ENCODE results near the gene NPB.
A peak's percentile ranks its signal among the peaks of the same experiment; 100 is the strongest.

The NPB gene

DNA sequence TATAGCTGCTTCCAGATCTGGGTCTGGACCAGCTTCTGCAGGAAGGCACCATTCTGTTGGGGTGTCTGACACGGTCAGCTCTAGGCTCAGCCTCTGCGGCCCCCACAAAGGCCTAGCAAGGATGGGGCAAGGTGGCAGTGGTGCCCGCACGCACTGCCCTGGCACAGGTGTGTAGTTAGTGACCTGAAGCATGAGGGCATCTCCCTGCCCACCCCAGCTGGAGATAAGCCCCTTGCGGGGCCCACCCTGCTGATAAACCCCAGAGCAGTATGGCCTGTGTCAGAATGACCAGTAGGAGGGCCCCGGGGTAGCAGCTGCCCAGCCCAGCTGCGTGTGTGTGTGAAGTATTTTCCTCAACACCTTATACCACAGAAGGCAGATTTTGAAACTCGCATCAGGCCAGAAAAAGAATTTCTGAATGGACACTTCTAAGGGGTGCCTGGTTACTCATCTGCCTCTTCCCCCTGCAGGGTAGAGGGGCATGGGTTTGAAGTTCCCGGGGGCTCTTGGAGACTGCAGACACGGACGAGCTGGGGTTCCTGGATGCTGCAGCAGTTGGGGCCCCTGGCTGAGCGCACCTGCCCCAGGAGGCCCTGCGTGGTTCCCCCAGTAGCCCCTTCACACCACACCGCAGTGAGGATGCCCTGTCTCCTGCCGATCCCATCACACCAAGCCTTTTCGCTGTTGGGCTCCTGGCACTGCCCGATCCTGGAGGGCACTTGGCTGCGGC, 35.4 kb upstream of the NPB start:
- ATAC-seq (peak; percentile 1), DNase-seq (no peak)
- H3K27ac Mint-ChIP-seq: peak overlapping the region; percentile 81
- no peaks in the 10 kb centered on the region for H3K27me3 Mint-ChIP-seq
- H3K4me3 Mint-ChIP-seq: peak overlapping the region; percentile 36
- peaks cover 38% of the 10 kb centered on the region for H3K36me3 Mint-ChIP-seq (ENCODE audit: low read depth)
- H3K4me1 Mint-ChIP-seq: peaks cover 54% of the 10 kb centered on the region
- no peaks in the 10 kb centered on the region for H3K9me3 Mint-ChIP-seq

DNA sequence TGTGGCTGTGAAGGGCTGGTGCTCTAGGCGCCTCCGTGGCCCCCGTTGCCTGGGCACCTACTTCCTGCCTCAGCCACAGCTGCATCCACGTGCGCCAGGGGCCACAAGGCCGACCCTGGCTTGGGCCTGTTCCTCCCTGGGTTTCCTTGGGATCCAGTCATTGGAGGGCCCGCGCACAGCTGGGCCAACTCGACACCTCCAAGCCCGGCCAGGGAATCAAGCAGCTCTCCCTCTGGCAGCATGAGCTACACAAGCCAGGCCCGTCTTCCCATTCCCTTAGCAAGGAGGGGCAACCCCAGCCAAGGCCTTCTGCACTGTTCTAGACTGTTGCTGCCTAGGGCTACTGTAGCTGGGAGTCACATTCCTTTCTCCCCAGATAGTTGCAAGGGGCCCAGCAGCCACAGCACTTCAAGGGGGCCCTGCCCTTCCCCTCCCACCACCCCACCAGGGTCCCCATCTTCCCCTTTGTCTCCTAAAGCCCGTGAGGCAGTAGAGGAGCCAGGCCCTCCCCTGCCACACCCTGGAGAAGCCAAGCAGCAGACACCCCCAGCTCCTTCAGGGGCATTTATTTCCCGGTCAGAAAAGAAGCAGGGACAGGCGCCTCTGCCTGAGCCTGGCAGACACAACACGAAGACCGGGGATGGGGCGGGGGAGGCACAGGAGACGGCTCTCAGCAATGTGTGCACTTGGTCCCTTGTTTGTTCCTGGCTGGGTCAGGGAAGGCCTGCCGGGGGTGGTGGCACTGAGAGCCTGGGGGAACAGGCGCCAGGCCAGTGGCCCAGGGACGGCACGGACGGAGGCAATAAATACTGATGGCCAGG, 34.7 kb upstream of the NPB start:
- H3K4me3 Mint-ChIP-seq: peak overlapping the region; percentile 36
- H3K9me3 Mint-ChIP-seq: no peaks in the 10 kb centered on the region
- ATAC-seq: peak; percentile 1
- peak overlapping the region; percentile 81 for H3K27ac Mint-ChIP-seq
- peaks cover 37% of the 10 kb centered on the region for H3K36me3 Mint-ChIP-seq (ENCODE audit: low read depth)
- peak; percentile 42 for DNase-seq
- peaks cover 57% of the 10 kb centered on the region for H3K4me1 Mint-ChIP-seq
- H3K27me3 Mint-ChIP-seq: no peaks in the 10 kb centered on the region

DNA sequence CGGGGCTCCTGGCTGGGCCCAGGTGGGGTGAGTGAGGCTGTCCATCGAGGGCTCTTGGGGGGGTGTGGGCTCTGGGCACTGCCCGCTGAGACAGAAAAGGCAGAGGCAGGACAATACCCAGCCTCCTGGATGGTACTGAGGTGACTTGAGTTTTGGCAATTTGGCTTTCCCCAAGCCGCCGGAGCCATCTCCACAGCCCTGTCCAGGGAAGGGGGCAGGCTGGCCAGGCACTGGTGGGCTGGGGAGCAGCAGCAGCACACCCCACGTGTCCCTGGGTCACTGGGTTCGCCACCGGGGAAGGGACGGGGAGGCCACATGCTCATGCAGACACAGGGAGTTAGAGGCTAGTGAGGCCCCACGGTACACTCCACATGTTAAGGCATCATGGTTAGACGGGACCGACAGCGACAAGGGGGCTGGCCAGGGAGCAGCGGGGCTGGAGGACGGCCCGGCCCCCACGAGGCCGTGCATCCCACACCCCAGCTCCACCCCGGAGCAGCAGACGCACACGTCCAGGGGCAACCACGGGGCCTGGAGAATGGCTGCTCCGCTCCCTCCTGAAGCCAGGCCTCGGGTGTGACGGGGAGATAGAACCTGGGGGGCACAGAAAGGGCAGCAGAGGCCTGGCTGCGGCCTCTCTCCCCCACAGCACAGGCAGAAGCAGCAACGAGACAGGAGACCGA, 33.9 kb upstream of the NPB start:
- Mint-ChIP-seq H3K9me3 (no peaks in the 10 kb centered on the region), H3K4me1 (peaks cover 58% of the 10 kb centered on the region), H3K27me3 (no peaks in the 10 kb centered on the region), H3K4me3 (peak overlapping the region; percentile 17), H3K36me3 (ENCODE audit: low read depth) (peaks cover 32% of the 10 kb centered on the region), H3K27ac (peak overlapping the region; percentile 81)
- DNase-seq (peak; percentile 24), ATAC-seq (no peak)

DNA sequence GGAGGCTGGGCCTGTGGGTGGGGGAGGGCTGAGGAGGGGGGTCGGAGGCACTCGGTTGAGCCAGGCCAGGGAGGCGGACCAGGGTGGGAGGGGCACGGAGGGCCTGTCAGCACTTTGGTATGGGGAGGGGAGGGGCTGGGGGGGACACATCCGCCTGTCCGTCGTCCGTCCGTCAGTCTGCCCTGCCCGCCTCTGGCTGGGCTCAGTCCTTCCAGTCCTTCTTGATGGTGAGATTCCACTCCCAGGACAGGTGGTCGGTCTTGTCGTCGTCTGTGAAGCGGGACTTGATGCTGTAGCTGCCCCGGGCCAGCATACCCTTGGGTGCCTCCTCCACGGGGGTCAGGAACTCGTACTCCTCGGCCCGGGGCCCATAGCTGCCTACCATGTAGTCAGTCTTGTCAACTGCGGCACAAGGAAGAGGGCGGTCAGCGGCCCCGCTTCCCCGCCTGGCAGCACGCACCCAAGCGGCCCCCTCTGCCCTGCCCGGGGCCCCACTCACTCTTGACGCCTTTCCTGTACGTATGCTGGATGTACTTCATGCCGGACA, 33.3 kb upstream of the NPB start:
- ATAC-seq (no peak), DNase-seq (no peak)
- H3K4me1 Mint-ChIP-seq: peaks cover 56% of the 10 kb centered on the region
- H3K9me3 Mint-ChIP-seq: no peaks in the 10 kb centered on the region
- peak overlapping the region; percentile 93 for H3K27ac Mint-ChIP-seq
- no peaks in the 10 kb centered on the region for H3K27me3 Mint-ChIP-seq
- peaks cover 25% of the 10 kb centered on the region for H3K36me3 Mint-ChIP-seq (ENCODE audit: low read depth)
- peak overlapping the region; percentile 89 for H3K4me3 Mint-ChIP-seq

DNA sequence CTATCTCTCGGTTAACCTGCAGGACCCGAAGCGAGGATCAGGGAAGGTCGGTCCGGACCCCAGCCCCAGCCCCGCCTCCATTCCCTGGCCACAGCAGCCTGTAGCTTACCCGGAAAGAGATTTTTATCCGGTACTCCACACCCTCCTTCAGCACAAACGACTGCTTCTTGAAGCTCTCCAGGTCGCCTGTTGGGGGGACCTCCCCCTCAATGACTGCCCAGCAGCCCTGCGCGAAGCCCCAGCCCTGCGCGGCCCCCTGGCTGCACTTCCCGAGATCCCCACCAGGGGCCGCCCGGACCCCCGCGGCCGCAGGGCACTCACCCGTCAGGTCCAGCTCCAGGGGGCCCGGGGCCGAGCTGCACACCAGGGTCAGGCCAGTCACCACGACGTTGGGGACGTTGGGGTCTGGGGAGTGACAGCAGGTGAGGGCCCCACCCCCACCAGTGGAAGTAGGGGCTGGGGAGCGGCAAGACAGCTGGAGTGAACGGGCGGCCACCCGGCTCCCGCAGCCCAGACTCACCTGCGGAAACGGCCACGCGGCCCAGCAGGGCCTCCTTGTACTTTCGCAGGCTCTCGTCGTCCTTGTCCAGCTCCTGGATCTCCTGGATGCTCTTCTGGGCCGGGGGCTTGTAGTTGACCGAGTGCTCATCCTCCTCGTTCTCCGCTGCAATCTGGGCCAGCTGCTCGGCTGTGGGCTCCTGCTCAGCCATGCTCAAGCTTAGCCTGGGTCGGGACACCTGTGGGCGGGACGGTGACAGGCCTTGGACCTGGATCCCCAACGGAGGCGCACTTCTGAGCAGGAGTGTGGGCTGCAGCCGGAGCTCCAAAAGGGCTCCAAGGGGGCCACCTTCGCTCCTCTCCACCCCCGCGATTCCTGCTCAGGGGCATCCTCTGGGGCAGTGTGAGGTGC, 32.6 kb upstream of the NPB start:
- no peak for ATAC-seq
- no peaks in the 10 kb centered on the region for H3K9me3 Mint-ChIP-seq
- H3K36me3 Mint-ChIP-seq (ENCODE audit: low read depth): peaks cover 24% of the 10 kb centered on the region
- no peaks in the 10 kb centered on the region for H3K27me3 Mint-ChIP-seq
- H3K4me3 Mint-ChIP-seq: peak overlapping the region; percentile 89
- peaks cover 59% of the 10 kb centered on the region for H3K4me1 Mint-ChIP-seq
- DNase-seq: peak; percentile 73
- H3K27ac Mint-ChIP-seq: peak overlapping the region; percentile 93

DNA sequence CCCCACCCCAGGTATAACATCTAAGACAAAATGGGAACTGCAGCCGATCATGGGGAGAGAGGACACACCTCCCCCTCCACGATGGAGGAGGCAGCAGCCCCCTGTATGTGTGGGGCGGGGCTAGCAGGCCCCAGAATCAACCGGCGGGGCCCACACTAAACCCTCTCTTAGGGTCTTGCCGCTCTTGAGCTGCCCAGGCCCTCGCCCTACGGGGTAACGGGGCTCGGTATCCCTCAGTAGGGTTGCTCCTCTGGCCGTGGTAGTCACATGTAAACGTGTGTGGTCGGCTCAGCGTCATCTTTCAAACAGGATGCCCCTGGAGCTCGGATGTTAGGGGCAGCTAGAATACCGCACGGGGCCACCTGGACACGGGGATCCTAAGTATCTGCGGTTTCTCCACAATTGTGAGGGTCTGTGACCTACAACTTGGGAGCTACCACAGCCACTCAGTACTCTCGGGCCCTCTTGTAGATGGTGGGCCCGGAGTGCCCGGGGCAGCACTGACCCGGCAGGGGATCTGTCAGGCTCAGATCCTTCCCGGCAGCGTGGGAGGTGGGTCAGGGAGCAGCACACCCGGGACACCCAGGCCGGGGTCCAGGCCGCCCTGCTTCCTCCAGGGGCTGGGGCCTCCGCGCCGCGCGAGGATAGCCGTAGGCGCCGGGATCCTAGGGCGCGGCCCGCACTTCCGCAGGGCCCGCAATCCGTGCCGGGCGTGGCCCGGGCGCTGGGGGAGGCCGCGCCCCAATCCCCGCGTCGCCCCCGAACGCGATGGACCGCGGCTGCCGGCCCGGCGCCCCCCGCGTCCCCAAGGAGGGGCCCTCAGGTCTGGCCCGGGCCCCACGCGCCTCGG, 31.7 kb upstream of the NPB start:
- Mint-ChIP-seq H3K27me3 (no peaks in the 10 kb centered on the region), H3K27ac (peak overlapping the region; percentile 93), H3K4me3 (peak overlapping the region; percentile 89), H3K4me1 (peaks cover 61% of the 10 kb centered on the region), H3K9me3 (no peaks in the 10 kb centered on the region), H3K36me3 (ENCODE audit: low read depth) (peaks cover 19% of the 10 kb centered on the region)
- DNase-seq (peak; percentile 55), ATAC-seq (peak; percentile 5)

DNA sequence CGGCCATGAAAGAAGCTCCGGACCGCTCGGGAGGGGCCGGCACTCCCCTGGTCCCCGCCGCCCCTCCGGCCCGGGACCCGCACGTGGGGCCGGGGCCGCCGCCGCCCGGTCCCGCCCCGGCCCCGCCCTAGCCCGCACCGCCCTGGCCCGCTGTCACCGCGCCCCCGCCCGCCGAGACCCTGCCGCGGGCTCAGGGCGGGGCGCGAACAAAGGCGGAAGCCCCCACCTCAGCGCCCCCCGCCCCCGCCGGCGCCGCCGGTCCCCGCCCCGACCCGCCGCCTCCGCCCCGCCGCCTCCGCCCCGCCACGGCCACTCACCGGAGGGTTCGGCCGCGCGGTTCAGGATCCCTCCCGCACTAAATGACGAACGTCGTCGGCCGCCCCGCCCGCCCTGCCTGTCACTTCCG, 31.1 kb upstream of the NPB start, which contains the start of gene ARHGDIA:
Gene ARHGDIA (minus strand): TSS at position 357 of the 406 bp plus-strand sequence. CDS start 1,407 bp downstream, outside the sequence.
- Mint-ChIP-seq H3K4me1 (peaks cover 56% of the 10 kb centered on the region), H3K4me3 (peak within 1 kb of the TSS; percentile 89), H3K36me3 (ENCODE audit: low read depth) (peaks cover 15% of the 10 kb centered on the region), H3K27ac (peak within 1 kb of the TSS; percentile 95), H3K9me3 (no peaks in the 10 kb centered on the region), H3K27me3 (no peaks in the 10 kb centered on the region)
- peak; percentile 39 for ATAC-seq
- no peak for DNase-seq

DNA sequence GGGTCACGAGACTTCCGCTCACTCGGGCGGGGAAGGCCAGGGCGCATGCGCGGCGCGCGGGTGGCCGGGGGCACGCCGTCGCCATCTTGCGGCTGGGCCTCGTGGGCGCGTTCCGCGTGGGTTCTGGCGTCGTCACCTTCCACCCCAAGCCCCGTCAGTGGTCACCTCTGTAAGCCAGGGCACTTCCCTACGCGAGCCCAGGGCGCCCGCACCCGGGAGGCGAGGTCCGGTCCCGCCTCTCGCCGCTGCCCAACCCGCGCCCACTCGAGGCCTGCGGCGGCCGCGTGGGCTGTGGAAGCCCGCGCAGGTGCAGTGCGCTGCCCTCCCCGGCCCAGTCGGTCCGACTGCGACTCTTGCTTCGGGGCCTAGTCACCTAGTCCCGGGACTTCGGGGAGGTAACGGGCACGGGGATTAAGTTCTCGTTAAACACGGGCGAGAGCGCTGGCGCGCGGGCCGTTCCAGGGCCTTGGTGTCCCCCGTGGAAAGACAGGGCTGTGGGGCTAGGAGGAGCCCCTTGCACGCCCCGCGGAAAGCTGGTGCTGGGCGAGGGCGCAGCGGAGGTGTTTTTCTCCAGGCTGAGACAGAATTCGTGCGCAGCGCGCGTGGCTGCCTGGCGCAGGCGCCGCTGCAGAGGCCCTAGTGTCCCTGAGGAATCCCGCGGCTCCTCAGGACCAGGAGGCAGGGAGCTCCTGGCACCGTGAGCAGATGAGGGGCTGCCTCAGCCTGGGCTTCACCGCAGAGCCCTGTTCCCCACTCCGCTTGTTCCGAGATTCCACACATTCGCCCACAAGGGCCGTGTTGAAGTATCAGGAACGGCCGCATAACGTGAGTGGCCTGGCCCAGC, 30.4 kb upstream of the NPB start:
- Mint-ChIP-seq H3K4me3 (peak overlapping the region; percentile 83), H3K9me3 (no peaks in the 10 kb centered on the region)
- ATAC-seq: peak; percentile 0

DNA sequence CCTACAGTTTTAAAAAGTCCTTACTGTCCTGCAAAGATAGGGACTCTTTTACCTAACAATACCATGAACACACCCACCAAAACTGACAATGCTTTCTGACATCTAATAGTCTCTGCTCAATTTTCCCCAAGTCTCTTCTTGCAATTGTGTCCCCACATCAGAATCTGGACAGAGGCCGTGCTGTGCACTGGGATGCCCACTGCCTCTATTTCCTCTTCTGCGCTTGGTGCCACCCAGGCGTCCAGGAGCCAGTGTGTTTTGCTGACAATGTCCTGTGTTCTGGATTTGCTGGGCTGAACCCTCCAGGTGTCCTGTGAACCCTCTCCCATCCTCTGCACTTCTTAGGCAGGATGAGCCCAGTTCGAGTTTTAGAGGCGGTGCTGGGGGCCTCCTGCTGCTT, 24.5 kb upstream of the NPB start:
- Mint-ChIP-seq H3K27ac (no peak overlapping the region), H3K4me1 (peaks cover 21% of the 10 kb centered on the region), H3K27me3 (no peaks in the 10 kb centered on the region), H3K4me3 (no peak overlapping the region), H3K9me3 (no peaks in the 10 kb centered on the region), H3K36me3 (ENCODE audit: low read depth) (peaks cover 41% of the 10 kb centered on the region)
- DNase-seq: no peak
- no peak for ATAC-seq

More for the DNA sequence above, 30.4 kb upstream of the NPB start:
- peak overlapping the region; percentile 95 for H3K27ac Mint-ChIP-seq
- peaks cover 53% of the 10 kb centered on the region for H3K4me1 Mint-ChIP-seq
- H3K27me3 Mint-ChIP-seq: no peaks in the 10 kb centered on the region
- peaks cover 15% of the 10 kb centered on the region for H3K36me3 Mint-ChIP-seq (ENCODE audit: low read depth)
- DNase-seq: peak; percentile 97

DNA sequence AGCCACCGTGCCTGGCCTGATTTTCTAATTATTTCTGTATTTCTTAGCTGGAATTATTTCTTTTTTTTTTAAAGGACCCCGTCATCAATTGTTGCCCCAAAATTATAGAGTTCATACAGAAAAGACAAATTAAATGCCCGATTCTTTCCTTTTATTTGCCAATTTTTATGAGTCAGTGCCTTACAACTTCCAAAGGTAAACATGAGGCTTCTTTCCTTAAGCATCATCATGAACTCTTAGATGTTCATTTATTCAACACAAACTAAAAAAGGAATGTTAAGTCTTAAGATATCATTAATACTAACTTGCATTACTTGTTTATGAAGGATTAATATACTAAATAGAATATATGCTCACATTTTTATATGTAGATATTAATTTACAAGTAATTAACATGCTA, 23.7 kb upstream of the NPB start:
- Mint-ChIP-seq H3K9me3 (no peaks in the 10 kb centered on the region), H3K27ac (no peak overlapping the region), H3K36me3 (ENCODE audit: low read depth) (peaks cover 44% of the 10 kb centered on the region), H3K4me3 (no peak overlapping the region), H3K27me3 (no peaks in the 10 kb centered on the region), H3K4me1 (peaks cover 14% of the 10 kb centered on the region)
- DNase-seq (no peak), ATAC-seq (no peak)

DNA sequence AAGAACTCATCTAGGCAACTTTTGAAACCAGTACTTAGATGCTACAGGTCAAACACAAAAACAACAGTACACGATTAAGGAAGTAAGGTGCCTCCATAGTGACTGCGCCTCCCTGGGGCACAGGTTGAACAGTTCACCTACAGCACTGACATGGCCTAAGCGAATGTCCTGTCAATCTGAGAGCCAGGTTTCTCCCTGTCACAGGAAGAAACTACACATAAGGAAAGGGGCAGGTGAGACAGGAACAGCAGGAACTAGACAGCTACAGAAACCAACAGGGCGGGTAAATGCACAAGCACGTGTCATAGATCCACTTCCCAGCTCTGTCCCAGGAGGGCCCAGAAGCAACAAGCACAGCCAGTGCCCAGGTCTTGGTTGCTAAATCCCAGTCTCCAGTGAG, 22.9 kb upstream of the NPB start:
- Mint-ChIP-seq H3K27ac (no peak overlapping the region), H3K4me1 (peaks cover 7% of the 10 kb centered on the region)

DNA sequence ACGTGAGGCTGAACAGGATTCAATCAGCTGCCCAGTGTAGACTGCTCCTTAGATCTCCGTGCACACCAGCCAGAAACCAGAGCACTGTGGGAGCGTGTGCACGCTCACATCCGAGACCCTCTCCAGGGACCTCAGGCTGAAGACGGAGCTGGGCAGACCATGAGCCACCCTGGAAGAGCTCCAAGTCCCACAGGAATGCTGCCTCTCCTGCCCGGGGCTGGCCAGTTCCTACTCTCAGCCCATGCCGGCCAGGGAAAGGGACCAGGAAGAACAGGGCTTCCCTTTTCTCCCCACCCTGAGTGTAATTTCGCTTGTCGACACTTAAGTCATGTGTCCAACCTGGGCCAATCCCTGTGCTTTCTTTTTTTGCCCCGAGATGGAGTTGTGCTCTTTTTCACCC, 17.5 kb upstream of the NPB start:
- peak; percentile 30 for ATAC-seq
- Mint-ChIP-seq H3K4me3 (no peak overlapping the region), H3K4me1 (peaks cover 11% of the 10 kb centered on the region), H3K36me3 (ENCODE audit: low read depth) (peaks cover 70% of the 10 kb centered on the region), H3K27me3 (no peaks in the 10 kb centered on the region), H3K9me3 (no peaks in the 10 kb centered on the region), H3K27ac (peak overlapping the region; percentile 39)
- DNase-seq: no peak

More for the DNA sequence above, 22.9 kb upstream of the NPB start:
- DNase-seq: no peak
- peaks cover 47% of the 10 kb centered on the region for H3K36me3 Mint-ChIP-seq (ENCODE audit: low read depth)
- H3K9me3 Mint-ChIP-seq: no peaks in the 10 kb centered on the region
- no peak for ATAC-seq
- no peak overlapping the region for H3K4me3 Mint-ChIP-seq
- no peaks in the 10 kb centered on the region for H3K27me3 Mint-ChIP-seq

Measured in activated naive CD8-positive, alpha-beta T cell treated with anti-CD3 and anti-CD28 coated beads, Interleukin-2, amount 50 U/mL, for 24 hours (primary cell).